Gastrocnemius medialis (tissue), 4 donors: Measurements from ENCODE around the gene RNLS.

Experiments used
- POLR2A ChIP-seq, 2 donors: fragments of 450-650 bp; IDR thresholded peaks; one replicate each; pipeline ENCODE4 v1.6.1; 2017; ENCODE audit warnings: antibody characterized with exemption in 2 of 2, mild to moderate bottlenecking in 2 of 2, moderate library complexity in 2 of 2
- TF ChIP-seq, protein P1 (sequence below), 5 experiments: fragments of 450-650 bp in 3 of 5; fragments of 200-600 bp in 2 of 5; sonication (generic) in 2 of 5; IDR thresholded peaks in 4 of 5; conservative IDR thresholded peaks in 1 of 5; 1 replicate in 4 of 5; 2 replicates in 1 of 5; pipeline ENCODE4 v1.5.1; 2016 to 2019; ENCODE audit warnings: antibody characterized with exemption in 5 of 5, mild to moderate bottlenecking in 3 of 5, moderate library complexity in 3 of 5

GRCh38 chr10:88440541-88440940, 142.6 kb downstream of the RNLS start:
- TF ChIP-seq, protein P1, sequence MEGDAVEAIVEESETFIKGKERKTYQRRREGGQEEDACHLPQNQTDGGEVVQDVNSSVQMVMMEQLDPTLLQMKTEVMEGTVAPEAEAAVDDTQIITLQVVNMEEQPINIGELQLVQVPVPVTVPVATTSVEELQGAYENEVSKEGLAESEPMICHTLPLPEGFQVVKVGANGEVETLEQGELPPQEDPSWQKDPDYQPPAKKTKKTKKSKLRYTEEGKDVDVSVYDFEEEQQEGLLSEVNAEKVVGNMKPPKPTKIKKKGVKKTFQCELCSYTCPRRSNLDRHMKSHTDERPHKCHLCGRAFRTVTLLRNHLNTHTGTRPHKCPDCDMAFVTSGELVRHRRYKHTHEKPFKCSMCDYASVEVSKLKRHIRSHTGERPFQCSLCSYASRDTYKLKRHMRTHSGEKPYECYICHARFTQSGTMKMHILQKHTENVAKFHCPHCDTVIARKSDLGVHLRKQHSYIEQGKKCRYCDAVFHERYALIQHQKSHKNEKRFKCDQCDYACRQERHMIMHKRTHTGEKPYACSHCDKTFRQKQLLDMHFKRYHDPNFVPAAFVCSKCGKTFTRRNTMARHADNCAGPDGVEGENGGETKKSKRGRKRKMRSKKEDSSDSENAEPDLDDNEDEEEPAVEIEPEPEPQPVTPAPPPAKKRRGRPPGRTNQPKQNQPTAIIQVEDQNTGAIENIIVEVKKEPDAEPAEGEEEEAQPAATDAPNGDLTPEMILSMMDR (IDR thresholded peaks at IDR 0.05 in 4 of 5, conservative IDR thresholded peaks at IDR 0.05 in 1 of 5) = no peak
- no peak for TF ChIP-seq POLR2A (IDR thresholded peaks at IDR 0.05)
